ENCODE measurements around the gene FAM83B. TPM values are rescaled to one million over a fixed set of nuclear protein-coding genes. Genes with fewer than 3 reads are reported as not detected.
"Not testable (repeated sequence)": the region's sequence is repeated elsewhere in the genome, so short reads cannot be mapped to it uniquely, and the experiment has no call there.

FAM83B gene
- total RNA-seq, 1 experiment from 2014 or later, result 15.6 TPM

- Histone ChIP-seq H3K9me2 (ENCODE audit: insufficient read depth) (no peaks in the 10 kb centered on the region), H3K9me3 (ENCODE audit: insufficient read depth, low read depth) (no peaks in the 10 kb centered on the region), H3K27ac (no peak overlapping the region), H3F3A (ENCODE audit: insufficient read depth, low read depth) (no peaks in the 10 kb centered on the region), H3K79me2 (ENCODE audit: low read depth) (no peaks in the 10 kb centered on the region), H3K27me3 (ENCODE audit: insufficient read depth, low read depth) (no peaks in the 10 kb centered on the region), H3K36me3 (ENCODE audit: low read depth) (no peaks in the 10 kb centered on the region), H3K4me3 (no peak overlapping the region), H3K4me2 (no peak overlapping the region), H3K4me1 (replicated peaks; ENCODE audit: insufficient read depth) (no peaks in the 10 kb centered on the region), H4K20me1 (ENCODE audit: insufficient read depth) (no peaks in the 10 kb centered on the region), H2AFZ (peak overlapping the region; percentile 46)
- ChIA-PET CTCF (interaction anchor here (0.7 kb wide), 1 partner anchor 14 kb away, joined by 3 read pairs; no protein-coding TSS in a partner anchor), POLR2A (ENCODE audit: unreplicated experiment) (no interaction called here)
- BruUV-seq (replicated peaks), result no TSS peak
- DNase-seq, result no peak
- intact Hi-C loops (cut with micrococcal nuclease; ENCODE audit: unreplicated experiment), result no loop called here
- TF ChIP-seq CTCF (conservative IDR thresholded peaks at IDR 0.05), result no peak
- no peak for TF ChIP-seq EZH2 (IDR thresholded peaks at IDR 0.05; ENCODE audit: low read depth)
Observed at GRCh38 chr6:54817236-54817635, 29.3 kb upstream of the FAM83B start.

GRCh38 chr6:54817834-54818233 lies 28.7 kb upstream of the FAM83B start:
- Histone ChIP-seq H2AFZ (peak overlapping the region; percentile 46; the same call in 1 of the 2 replicates), H3K4me1 (replicated peaks; ENCODE audit: insufficient read depth) (no peaks in the 10 kb centered on the region), H3K9me2 (ENCODE audit: insufficient read depth) (no peaks in the 10 kb centered on the region), H3K27ac (no peak overlapping the region), H3K79me2 (ENCODE audit: low read depth) (no peaks in the 10 kb centered on the region), H3K27me3 (ENCODE audit: insufficient read depth, low read depth) (no peaks in the 10 kb centered on the region), H3K36me3 (ENCODE audit: low read depth) (no peaks in the 10 kb centered on the region), H3K9me3 (ENCODE audit: insufficient read depth, low read depth) (no peaks in the 10 kb centered on the region), H4K20me1 (ENCODE audit: insufficient read depth) (no peaks in the 10 kb centered on the region), H3K4me2 (no peak overlapping the region), H3K4me3 (no peak overlapping the region), H3F3A (ENCODE audit: insufficient read depth, low read depth) (no peaks in the 10 kb centered on the region)
- POLR2A ChIA-PET (ENCODE audit: unreplicated experiment), result no interaction called here
- no peak for DNase-seq
- intact Hi-C loops (cut with micrococcal nuclease; ENCODE audit: unreplicated experiment), result no loop called here
- BruUV-seq (replicated peaks), result no TSS peak
- CTCF ChIA-PET, result interaction anchor here (0.7 kb wide), 1 partner anchor 15 kb away, joined by 3 read pairs; no protein-coding TSS in a partner anchor
- TF ChIP-seq EZH2 (IDR thresholded peaks at IDR 0.05; ENCODE audit: low read depth) (no peak), CTCF (conservative IDR thresholded peaks at IDR 0.05) (no peak)

GRCh38 chr6:54824225-54824624 lies 22.3 kb upstream of the FAM83B start:
- intact Hi-C loops (cut with micrococcal nuclease; ENCODE audit: unreplicated experiment); H2AFZ ChIP-seq; BruUV-seq (replicated peaks); H3K4me1 ChIP-seq (replicated peaks; ENCODE audit: insufficient read depth); H3K4me2 ChIP-seq; DNase-seq; H3F3A ChIP-seq (ENCODE audit: insufficient read depth, low read depth); H3K27me3 ChIP-seq (ENCODE audit: insufficient read depth, low read depth); CTCF ChIA-PET; H3K79me2 ChIP-seq (ENCODE audit: low read depth); H3K27ac ChIP-seq; POLR2A ChIA-PET (ENCODE audit: unreplicated experiment); H4K20me1 ChIP-seq (ENCODE audit: insufficient read depth); H3K4me3 ChIP-seq; H3K9me2 ChIP-seq (ENCODE audit: insufficient read depth); H3K36me3 ChIP-seq (ENCODE audit: low read depth); H3K9me3 ChIP-seq (ENCODE audit: insufficient read depth, low read depth): not testable (repeated sequence)

GRCh38 chr6:54827010-54827409 lies 19.6 kb upstream of the FAM83B start:
- H3K27me3 ChIP-seq (ENCODE audit: insufficient read depth, low read depth), result no peaks in the 10 kb centered on the region
- no peaks in the 10 kb centered on the region for H3K36me3 ChIP-seq (ENCODE audit: low read depth)
- POLR2A ChIA-PET (ENCODE audit: unreplicated experiment), result no interaction called here
- no peaks in the 10 kb centered on the region for H3K79me2 ChIP-seq (ENCODE audit: low read depth)
- no TSS peak for BruUV-seq (replicated peaks)
- no peak overlapping the region for H3K4me3 ChIP-seq
- no peak overlapping the region for H3K4me2 ChIP-seq
- CTCF ChIA-PET, result no interaction called here
- H3F3A ChIP-seq (ENCODE audit: insufficient read depth, low read depth), result no peaks in the 10 kb centered on the region
- H3K4me1 ChIP-seq (replicated peaks; ENCODE audit: insufficient read depth), result no peaks in the 10 kb centered on the region
- no peak for DNase-seq
- H2AFZ ChIP-seq, result no peak overlapping the region
- no peak for TF ChIP-seq CTCF (conservative IDR thresholded peaks at IDR 0.05)
- no peak for TF ChIP-seq EZH2 (IDR thresholded peaks at IDR 0.05; ENCODE audit: low read depth)
- H3K9me2 ChIP-seq (ENCODE audit: insufficient read depth), result no peaks in the 10 kb centered on the region; the same call in 1 of the 2 replicates
- H4K20me1 ChIP-seq (ENCODE audit: insufficient read depth), result no peaks in the 10 kb centered on the region
- no peaks in the 10 kb centered on the region for H3K9me3 ChIP-seq (ENCODE audit: insufficient read depth, low read depth)
- H3K27ac ChIP-seq, result no peak overlapping the region
- intact Hi-C loops (cut with micrococcal nuclease; ENCODE audit: unreplicated experiment), result no loop called here
